ENCODE data around the gene MAP7D3.

MAP7D3 gene

DNA sequence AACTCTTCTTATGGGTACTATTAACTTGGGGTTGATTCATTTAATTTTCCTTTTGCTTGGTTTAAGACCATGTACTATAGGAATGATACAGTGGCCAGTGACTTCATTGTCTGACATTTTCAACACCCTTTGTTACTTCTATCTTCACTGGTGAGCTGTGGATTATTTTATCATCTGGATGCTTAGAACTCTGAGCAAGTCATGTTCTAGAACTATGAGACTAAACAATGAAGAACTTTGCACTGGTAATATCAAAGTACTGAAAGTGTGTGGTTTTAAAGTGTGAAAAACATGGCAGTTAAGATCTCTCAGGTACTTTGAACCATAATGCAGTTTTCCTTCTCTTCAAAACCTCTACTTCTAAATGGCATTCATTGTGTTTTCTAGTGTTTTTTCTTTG, 47.8 kb downstream of the MAP7D3 start:
- no peak for DNase-seq

DNA sequence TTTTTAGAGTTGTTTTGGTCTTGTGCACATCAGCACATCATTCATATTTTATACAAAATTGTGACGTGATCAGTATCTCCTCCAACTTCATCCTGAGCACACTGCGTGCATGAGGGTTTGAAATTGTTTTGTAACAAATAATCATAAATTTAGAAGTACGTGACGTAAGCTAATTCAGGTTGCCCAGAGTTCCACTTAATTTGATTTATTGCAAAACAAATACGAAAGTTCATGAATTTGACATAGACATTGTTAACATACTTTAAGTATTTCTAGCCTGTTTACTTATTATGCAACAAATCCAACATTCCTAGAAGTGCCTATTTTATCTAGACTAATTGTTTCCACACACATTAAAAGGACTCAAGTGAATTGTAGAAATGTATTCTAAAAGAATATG, 48.3 kb downstream of the MAP7D3 start:
- no peak for DNase-seq

GRCh38 chrX:136201601-136202000, 49.6 kb downstream of the MAP7D3 start:
- no peak for DNase-seq

- peak; percentile 21 for DNase-seq
Measured at GRCh38 chrX:136200466-136200865, 50.7 kb downstream of the MAP7D3 start.

- DNase-seq, result no peak
Measured at GRCh38 chrX:136199365-136199764, 51.8 kb downstream of the MAP7D3 start.

GRCh38 chrX:136198678-136199243, 52.4 kb downstream of the MAP7D3 start:
- DNase-seq, result no peak

DNA sequence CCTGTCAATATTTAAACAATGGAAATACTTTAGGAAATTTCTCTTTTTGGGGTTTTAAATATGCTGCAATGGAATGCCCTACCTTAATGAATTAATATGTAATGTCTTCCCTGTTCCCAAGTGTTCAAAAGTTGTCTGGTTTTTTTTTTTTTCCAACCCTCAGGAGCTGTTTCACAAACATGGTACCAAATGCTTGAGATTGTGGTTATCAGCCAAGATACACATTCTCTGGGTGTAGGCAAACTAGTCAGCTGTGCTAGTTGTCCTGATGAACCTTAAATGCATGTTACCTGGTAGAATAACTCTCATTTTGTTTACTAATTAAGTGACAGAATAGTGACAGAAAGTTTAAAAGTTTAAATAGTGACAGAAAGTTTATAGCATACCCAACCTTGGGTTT, 53.2 kb downstream of the MAP7D3 start:
- no peak for DNase-seq

- DNase-seq, result peak; percentile 18
Measured at GRCh38 chrX:136196691-136197155, 54.5 kb downstream of the MAP7D3 start.

DNA sequence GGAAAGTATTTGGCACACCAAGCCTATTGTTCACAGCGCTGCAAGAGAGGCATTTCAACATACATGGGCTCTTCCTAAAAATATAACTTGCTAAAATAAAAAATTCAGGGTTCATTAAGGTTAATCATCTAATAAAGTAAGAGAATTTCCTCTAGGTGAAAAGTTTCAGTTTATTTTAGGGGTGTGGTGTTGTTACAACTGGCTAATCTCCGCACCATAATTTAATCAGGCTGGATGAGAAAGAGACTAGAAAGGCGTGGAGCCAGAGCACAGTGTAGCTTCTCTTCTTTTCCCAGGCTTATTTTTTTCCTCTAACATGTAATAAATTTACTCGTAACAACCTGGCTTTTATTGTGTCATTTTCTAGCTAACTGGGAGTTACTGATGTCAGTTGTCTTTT, 56.0 kb downstream of the MAP7D3 start:
- DNase-seq, result no peak

- DNase-seq, result no peak
Measured at GRCh38 chrX:136194536-136194935, 56.7 kb downstream of the MAP7D3 start.

- no peak for DNase-seq
Measured at GRCh38 chrX:136193771-136194170, 57.4 kb downstream of the MAP7D3 start.

DNA sequence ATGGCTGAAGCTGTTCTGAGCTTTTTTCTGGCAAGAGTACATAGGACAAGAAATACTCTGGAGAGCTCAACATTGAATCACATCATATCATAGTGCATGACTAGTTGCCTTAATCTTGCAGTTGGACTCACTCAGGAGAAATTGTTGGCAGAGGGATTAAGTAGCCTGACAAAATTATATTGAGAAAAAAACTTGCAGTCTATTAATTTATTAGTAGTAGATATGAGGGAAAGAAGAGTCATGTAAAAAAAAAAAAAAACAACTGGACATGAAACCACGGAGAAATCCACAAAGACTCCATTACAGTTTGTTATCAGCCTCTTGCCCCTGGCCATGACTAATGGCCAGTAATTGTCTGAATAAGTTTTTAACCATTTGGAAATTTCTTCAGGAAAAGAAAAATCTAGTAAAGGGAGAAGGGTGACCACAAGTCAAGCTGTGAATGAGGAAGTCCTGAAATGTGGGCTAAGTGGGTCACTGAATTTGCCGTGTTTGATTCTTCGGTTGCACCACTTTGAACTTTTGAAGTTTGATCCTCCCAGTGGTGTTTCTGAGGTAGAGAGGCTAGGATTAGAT, 58.3 kb downstream of the MAP7D3 start:
- DNase-seq, result no peak

GRCh38 chrX:136192135-136192534, 59.1 kb downstream of the MAP7D3 start:
- no peak for DNase-seq

DNA sequence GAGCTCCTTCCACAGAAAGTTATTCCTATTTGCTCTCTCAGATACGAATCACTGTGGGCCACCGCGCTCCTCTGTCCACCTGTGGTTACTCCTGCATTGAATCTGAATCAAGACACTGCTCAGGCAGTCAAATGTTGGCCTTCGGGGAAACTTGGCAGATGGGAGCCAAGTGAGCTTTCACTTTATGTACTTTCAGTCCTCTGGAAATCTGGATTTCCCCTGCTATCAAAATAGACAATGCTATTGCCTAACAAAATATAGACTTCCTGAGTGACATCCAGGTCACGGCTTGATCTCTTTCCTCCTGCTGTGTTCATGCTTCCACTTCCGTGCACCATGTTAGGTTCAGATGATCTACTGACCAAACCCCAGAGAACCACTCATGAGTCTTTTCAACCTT, 60.0 kb downstream of the MAP7D3 start:
- DNase-seq, result no peak

GRCh38 chrX:136190038-136190713, 61.0 kb downstream of the MAP7D3 start:
- no peak for DNase-seq

DNA sequence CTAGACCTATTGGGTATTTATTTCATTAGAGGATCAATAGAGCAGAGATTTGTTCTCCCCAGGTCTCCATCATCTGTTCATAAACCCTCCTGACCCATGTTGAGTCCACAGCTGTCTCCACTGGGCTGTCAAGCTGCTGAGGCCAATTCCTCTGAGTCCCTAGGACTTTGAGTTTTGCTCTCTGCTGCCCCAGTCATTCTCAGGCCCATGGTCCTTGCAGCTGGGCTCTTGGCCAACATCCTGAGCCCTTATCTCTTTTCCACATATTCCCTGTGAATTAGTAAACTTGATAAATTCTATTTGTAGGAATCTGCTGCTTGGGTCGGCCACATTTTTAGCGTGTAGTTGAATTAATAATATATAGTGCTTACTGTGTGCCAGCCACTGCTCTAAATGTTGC, 62.0 kb downstream of the MAP7D3 start:
- no peak for DNase-seq

DNA sequence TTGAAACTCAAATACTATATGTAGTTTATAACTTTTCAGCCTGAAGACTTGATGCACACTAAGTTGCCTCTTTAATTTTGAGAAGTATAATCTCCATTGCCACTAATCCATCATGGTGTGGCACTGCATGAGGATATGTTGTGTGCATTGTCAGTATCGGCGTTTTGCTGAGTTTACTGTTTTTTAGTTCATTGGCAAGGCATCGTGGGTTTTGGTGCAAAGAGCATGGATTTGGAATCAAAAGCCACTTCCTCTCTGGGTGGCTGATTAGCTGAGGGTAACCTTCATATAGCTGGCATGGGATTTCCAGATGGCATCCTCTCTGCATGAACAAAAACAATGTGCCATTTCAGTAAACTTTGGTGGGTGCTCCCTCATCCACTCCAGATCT, 65.2 kb downstream of the MAP7D3 start:
- no peak for DNase-seq

GRCh38 chrX:136185401-136186022, 65.7 kb downstream of the MAP7D3 start:
- DNase-seq, result no peak

DNA sequence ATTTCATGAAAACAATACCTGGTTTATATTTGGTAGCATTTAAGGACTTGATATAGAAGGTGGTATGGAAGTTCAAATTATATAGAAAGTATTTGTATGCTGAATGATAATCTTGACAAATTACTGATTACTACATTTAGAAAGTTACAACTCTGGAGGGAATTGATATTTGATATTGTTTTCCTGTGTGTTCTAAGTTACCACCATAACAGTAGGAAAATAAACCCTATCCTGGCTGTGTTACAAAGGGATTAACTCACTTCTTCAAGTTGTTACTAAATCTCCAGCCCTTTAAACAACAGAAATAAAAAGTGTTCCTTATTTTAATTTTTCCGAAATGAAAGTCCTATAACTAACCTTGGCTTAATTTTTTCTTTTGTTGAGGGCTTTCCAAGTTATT, 67.3 kb downstream of the MAP7D3 start:
- no peak for DNase-seq

DNA sequence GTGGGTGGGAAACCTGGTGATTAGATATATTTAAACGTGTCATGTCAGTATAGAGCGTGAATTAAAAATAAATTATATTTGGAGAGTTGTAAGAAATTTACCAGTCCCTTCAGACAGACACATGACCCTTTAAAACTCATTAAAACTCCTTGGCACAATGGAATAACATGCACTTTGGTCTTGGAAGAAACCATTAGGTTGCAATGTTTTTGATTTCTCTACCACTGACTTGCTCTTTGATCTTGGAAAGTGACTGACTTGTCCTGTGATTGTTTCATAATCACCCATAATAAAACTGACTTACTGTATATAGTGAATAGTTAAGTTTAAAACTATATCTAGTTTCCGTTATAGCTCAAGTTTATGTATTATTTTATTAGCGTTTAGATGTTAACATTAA, 68.0 kb downstream of the MAP7D3 start:
- no peak for DNase-seq

GRCh38 chrX:136182414-136182813, 68.8 kb downstream of the MAP7D3 start:
- no peak for DNase-seq

- no peak for DNase-seq
Measured at GRCh38 chrX:136179133-136179532, 72.1 kb downstream of the MAP7D3 start.

DNA sequence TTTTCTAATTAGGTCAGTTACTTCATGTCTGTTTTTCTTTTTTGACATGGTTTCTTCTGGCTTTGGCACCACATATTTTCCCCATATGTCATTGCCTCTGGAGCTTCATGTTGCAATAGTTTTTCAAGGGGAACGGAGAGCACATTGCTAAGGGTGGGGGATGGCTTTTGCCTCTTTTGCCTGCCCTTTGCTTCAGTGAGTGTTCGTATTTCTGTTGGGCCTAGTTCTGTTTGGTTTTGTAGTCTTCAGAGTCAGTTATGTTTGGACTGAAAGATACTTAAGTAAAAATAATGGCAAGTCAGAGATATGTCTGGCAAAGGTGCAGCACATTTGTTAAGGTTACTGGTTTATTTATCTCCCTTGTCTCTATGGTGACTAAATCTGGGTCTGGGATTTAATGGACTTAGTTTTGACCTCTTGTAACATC, 74.8 kb downstream of the MAP7D3 start:
- peak; percentile 42 for DNase-seq

GRCh38 chrX:136171420-136171819, 79.8 kb downstream of the MAP7D3 start:
- DNase-seq, result no peak

Data from amniotic stem cell (primary cell).